Spleen (tissue), 11 donors: ENCODE measurements around the gene ITPKB. TPM values are rescaled to one million over a fixed set of nuclear protein-coding genes. Genes with fewer than 3 reads are reported as not detected.

Experiments used
- DNase-seq: peaks from one replicate; pipeline ENCODE4 v3.0.0-alpha.2; 2020
- H3K27ac ChIP-seq, 8 donors: fragments of 200-600 bp; sonication (generic) in 7 of 8; 1 replicate in 4 of 8; 2 replicates in 4 of 8; pipeline versions ENCODE4 v1.5.0 to v1.8.0; 2016 to 2021; ENCODE audit warnings: inconsistent platforms in 4 of 8, mild to moderate bottlenecking in 4 of 8, moderate library complexity in 1 of 8
- H3K27me3 ChIP-seq, 7 donors: fragments of 200-600 bp; sonication (generic) in 6 of 7; replicated peaks in 1 of 7; 1 replicate in 4 of 7; 2 replicates in 3 of 7; pipeline versions ENCODE4 v1.5.0 to v1.8.0; 2016 to 2021; ENCODE audit warnings: inconsistent platforms in 3 of 7, mild to moderate bottlenecking in 1 of 7
- H3K36me3 ChIP-seq, 6 donors: fragments of 200-600 bp; sonication (generic) in 5 of 6; 1 replicate in 4 of 6; 2 replicates in 2 of 6; pipeline versions ENCODE4 v1.5.0 to v1.8.0; 2016 to 2021; ENCODE audit warnings: inconsistent platforms in 2 of 6
- H3K4me1 ChIP-seq, 6 donors: fragments of 200-600 bp; sonication (generic) in 5 of 6; 1 replicate in 3 of 6; 2 replicates in 3 of 6; pipeline versions ENCODE4 v1.5.0 to v1.8.0; 2016 to 2021; ENCODE audit warnings: inconsistent platforms in 3 of 6
- H3K4me3 ChIP-seq, 8 donors: fragments of 200-600 bp; sonication (generic) in 7 of 8; 1 replicate in 4 of 8; 2 replicates in 4 of 8; pipeline versions ENCODE4 v1.5.0 to v1.8.0; 2016 to 2021; ENCODE audit warnings: inconsistent platforms in 4 of 8, mild to moderate bottlenecking in 4 of 8, moderate library complexity in 2 of 8
- H3K9me3 ChIP-seq, 8 donors: fragments of 200-600 bp; sonication (generic) in 7 of 8; 1 replicate in 4 of 8; 2 replicates in 4 of 8; pipeline versions ENCODE4 v1.5.0 to v1.8.0; 2016 to 2021; ENCODE audit warnings: inconsistent platforms in 4 of 8
- CTCF ChIP-seq, 11 experiments: fragments of 200-600 bp in 7 of 11; fragments of 450-650 bp in 4 of 11; sonication (generic) in 4 of 11; IDR thresholded peaks in 8 of 11; conservative IDR thresholded peaks in 3 of 11; 1 replicate in 7 of 11; 2 replicates in 4 of 11; pipeline versions ENCODE4 v1.4.0 to v1.8.0; 2016 to 2021; ENCODE audit warnings: antibody characterized with exemption in 11 of 11, inconsistent platforms in 4 of 11, mild to moderate bottlenecking in 1 of 11
- POLR2A ChIP-seq, 3 donors: fragments of 450-650 bp; IDR thresholded peaks; one replicate each; pipeline ENCODE4 v1.5.1; 2017; ENCODE audit warnings: antibody characterized with exemption in 3 of 3, mild to moderate bottlenecking in 1 of 3
- POLR2AphosphoS5 ChIP-seq, 3 donors: sonication (generic); formaldehyde crosslinking; IDR thresholded peaks; one replicate each; pipeline ENCODE4 v1.5.1; 2017; ENCODE audit warnings: antibody characterized with exemption in 3 of 3
- WGBS, 5 donors: extraction: QIAGEN DNeasy Blood & Tissue Kit in 3 of 5; methylation state at CpG; one replicate each; pipeline versions ENCODE4 v1.1.5 to v1.1.7; 2013 to 2018; 5-methylcytosine and 5-hydroxymethylcytosine counted together
- intact Hi-C: fragments of 100-400 bp; cut with DNase I; formaldehyde crosslinking; loops from one replicate; pipeline ENCODE4 v1.15.0; 2023; ENCODE audit warnings: low total_unique reads
- polyA plus RNA-seq, 3 donors: library from polyadenylated mRNA; stranded (reverse); fragments of 200-250 nt; gene quantifications; one replicate each; pipeline ENCODE4 v1.2.1, GENCODE V29; 2013
- total RNA-seq, 7 donors: library from RNA; depleted of rRNA in 3 of 7; stranded (reverse); fragments of >200 nt in 3 of 7; fragmentation: NEBNext Ultra II Directional in 4 of 7; extraction: Animal tissue kit (Norgen Biotek cat#: 25700) in 4 of 7; gene quantifications; one replicate each; pipeline versions ENCODE4 v1.1.0 to v1.2.1, GENCODE V29; 2016 to 2021
- donor health status: healthy with polysubstance abuse.
- donor health status: DM: no; HTN: no; CAD: no; lungs with moderate emphysema.
- donor health status: DM: no; HTN: no; CAD: no.
- donor health status: Bipolar disorder and iron deficiency.
- donor health status: healthy.
- donor health status: DM: no; HTN: no; CAD: no.
- donor health status: DM: yes; HTN: yes; CAD: no.

The ITPKB gene
- total and polyA plus RNA-seq, 10 donors, result 8.5 to 74.6 (median 59.6) TPM

- H3K36me3 ChIP-seq, result peaks cover 0 to 23% (median 0%) of the 10 kb centered on the region in 6 donors
- intact Hi-C loops, result loop anchor here (10.0 kb wide), 1 partner anchor 80 kb away; the partner anchor contains the start of gene ITPKB
- no peaks in the 10 kb centered on the region for H3K27me3 ChIP-seq
- no peak for DNase-seq
- peaks cover 0 to 19% (median 0%) of the 10 kb centered on the region in 6 donors for H3K4me1 ChIP-seq
- WGBS, 5 donors, result 36 to 55% (median 40%) methylated on average over 8 of the region's 8 CpGs
- H3K9me3 ChIP-seq, result no peaks in the 10 kb centered on the region
- H3K4me3 ChIP-seq, result peak overlapping the region in 1 of 8 donors; percentile 37
- H3K27ac ChIP-seq, result peak overlapping the region in 4 of 8 donors; percentile 63 to 81 (median 76)
- no peak for TF ChIP-seq POLR2AphosphoS5 (IDR thresholded peaks at IDR 0.05)
- TF ChIP-seq CTCF (IDR thresholded peaks at IDR 0.05 in 8 of 11, conservative IDR thresholded peaks at IDR 0.05 in 3 of 11), result no peak
- TF ChIP-seq POLR2A (IDR thresholded peaks at IDR 0.05), result no peak
Observed at GRCh38 chr1:226654668-226655055, 84.4 kb downstream of the ITPKB start.

- H3K4me1 ChIP-seq, result peaks cover 0 to 17% (median 0%) of the 10 kb centered on the region in 6 donors
- peak overlapping the region in 4 of 8 donors; percentile 63 to 81 (median 76) for H3K27ac ChIP-seq
- intact Hi-C loops, result loop anchor here (10.0 kb wide), 1 partner anchor 81 kb away; the partner anchor contains the start of gene ITPKB
Observed at GRCh38 chr1:226654046-226654667, 84.9 kb downstream of the ITPKB start.

GRCh38 chr1:226653311-226653921, 85.7 kb downstream of the ITPKB start:
- WGBS, 5 donors, result 48 to 65% (median 53%) methylated on average over 5 to 11 of the region's 11 CpGs
- Histone ChIP-seq H3K4me3 (peak overlapping the region in 5 of 8 donors; percentile 0 to 37 (median 11)), H3K4me1 (peaks cover 0 to 16% (median 0%) of the 10 kb centered on the region in 6 donors), H3K9me3 (no peaks in the 10 kb centered on the region), H3K27ac (peak overlapping the region in 4 of 8 donors; percentile 63 to 81 (median 76)), H3K27me3 (no peaks in the 10 kb centered on the region), H3K36me3 (peaks cover 0 to 25% (median 6%) of the 10 kb centered on the region in 6 donors)
- DNase-seq, result peak; percentile 89
- peak; percentile 54 to 81 (median 72) for TF ChIP-seq POLR2AphosphoS5 (IDR thresholded peaks at IDR 0.05)
- TF ChIP-seq POLR2A (IDR thresholded peaks at IDR 0.05), result no peak
- TF ChIP-seq CTCF (IDR thresholded peaks at IDR 0.05 in 8 of 11, conservative IDR thresholded peaks at IDR 0.05 in 3 of 11), result no peak
- intact Hi-C loops, result loop anchor here (10.0 kb wide), 1 partner anchor 81 kb away; the partner anchor contains the start of gene ITPKB

More at GRCh38 chr1:226654046-226654667, 84.9 kb downstream of the ITPKB start:
- no peaks in the 10 kb centered on the region for H3K9me3 ChIP-seq
- no peaks in the 10 kb centered on the region for H3K27me3 ChIP-seq
- peak overlapping the region in 4 of 8 donors; percentile 0 to 37 (median 8) for H3K4me3 ChIP-seq
- peaks cover 0 to 22% (median 0%) of the 10 kb centered on the region in 6 donors for H3K36me3 ChIP-seq
- peak; percentile 75 for DNase-seq
- TF ChIP-seq POLR2A (IDR thresholded peaks at IDR 0.05) (no peak), POLR2AphosphoS5 (IDR thresholded peaks at IDR 0.05) (no peak)
- WGBS, 5 donors, result 18 to 26% (median 24%) methylated on average over 8 of the region's 8 CpGs

- Histone ChIP-seq H3K36me3 (peaks cover 0 to 32% (median 14%) of the 10 kb centered on the region in 6 donors), H3K9me3 (no peaks in the 10 kb centered on the region), H3K27me3 (no peaks in the 10 kb centered on the region), H3K27ac (peak overlapping the region in 2 of 8 donors; percentile 63 to 81), H3K4me3 (no peak overlapping the region), H3K4me1 (peaks cover 0 to 10% (median 0%) of the 10 kb centered on the region in 6 donors)
- intact Hi-C loops, result loop anchor here (10.0 kb wide), 1 partner anchor 82 kb away; the partner anchor contains the start of gene ITPKB
- DNase-seq, result peak; percentile 77
- WGBS, 5 donors, result 81 to 95% (median 89%) methylated on average over 6 of the region's 6 CpGs
- TF ChIP-seq POLR2A (IDR thresholded peaks at IDR 0.05), result no peak
Observed at GRCh38 chr1:226652613-226653012, 86.5 kb downstream of the ITPKB start.
